ENCODE data around the gene IGF2BP3.

IGF2BP3 gene

DNA sequence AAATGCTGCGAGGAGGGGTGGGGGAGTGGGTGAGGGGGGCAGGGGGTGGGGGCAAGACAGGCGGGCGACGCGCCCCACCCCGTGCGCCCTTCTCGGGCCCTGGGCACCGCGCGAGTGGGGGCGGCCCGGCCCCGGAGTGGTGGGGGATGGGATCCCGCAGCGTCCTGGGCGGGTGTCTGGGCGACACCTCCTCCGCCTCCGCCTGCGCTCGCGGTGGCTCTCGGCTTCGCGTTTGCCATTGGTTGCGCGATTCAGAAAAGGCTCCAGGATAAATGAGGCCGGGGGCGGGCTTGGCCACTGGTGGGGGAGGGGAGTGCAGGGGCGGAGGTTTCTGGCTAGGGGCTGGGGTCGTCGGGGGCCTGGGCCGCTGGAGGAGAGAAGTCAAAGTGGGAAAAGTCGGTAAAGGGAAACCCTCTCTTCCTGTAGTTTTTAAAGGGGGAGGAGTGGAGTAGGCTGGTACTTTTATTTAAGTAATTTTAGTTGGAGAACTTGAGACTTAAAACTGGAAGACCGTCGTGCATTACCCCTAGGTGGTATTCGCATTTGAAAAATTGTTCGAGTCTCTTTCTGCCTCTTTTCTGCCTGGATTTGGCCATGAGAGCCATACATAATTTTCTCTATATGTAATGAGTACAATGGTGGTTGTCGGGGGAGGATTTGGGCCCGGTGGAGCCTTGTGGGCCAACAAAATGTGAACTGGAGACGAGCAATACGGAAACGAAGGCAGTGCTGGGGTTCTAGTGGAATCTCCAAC is 992 bp upstream of the IGF2BP3 start:
- no peak for DNase-seq

DNA sequence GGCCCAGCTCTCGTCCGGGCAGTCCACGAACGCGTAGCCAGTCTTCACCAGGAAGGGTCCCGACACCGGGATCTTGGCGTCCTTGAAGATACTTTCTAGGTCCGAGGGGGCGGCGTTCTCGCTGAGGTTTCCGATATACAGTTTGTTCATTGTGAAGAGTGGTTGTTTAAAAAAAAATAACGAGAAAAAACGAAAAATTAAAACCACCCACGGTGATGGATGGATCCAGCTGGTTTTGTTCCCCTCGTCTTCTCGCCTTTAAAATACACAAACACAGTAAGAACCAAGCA is 385 bp downstream of the IGF2BP3 start:
- DNase-seq: no peak

DNA sequence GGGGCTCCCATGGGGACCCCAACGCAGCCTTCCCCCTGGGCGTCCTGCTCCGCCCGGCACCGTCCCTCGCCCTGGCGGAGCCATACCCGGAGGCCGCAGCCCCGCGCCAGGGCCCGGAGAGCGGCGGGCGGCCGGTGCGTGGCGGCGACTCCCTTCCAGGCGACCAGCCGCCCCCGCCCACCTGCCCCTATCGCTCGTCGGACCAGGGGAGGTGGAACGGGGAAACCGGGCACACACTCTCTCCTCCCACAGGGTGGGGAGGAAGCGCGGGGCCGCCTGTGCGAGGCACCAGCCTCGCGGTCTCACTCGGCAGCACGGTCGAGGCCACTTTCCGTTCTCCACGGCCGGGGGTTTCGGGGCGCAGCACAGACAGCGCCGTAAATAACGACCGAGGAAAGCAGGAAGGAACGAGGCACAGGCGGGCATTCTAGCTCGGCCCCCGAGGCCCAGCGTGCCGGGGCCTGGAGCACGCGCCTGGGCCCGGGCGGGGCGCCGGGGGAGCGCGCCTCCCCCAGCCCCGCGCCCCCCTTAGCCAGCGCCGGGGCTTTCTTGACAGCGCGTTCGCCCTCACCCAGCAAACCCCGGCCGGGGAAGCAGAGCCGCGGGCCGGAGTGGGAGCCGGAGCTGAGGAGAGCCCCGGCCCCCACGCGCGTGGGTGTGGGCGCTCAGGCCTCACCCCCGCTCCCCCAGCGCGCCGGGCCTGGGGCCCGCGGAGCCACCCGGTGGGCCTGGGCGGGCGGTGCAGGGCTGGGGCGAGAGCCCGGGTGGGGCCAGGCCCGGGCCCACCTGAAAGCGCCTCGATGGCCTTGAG is 936 bp downstream of the IGF2BP3 start:
- no peak for DNase-seq

DNA sequence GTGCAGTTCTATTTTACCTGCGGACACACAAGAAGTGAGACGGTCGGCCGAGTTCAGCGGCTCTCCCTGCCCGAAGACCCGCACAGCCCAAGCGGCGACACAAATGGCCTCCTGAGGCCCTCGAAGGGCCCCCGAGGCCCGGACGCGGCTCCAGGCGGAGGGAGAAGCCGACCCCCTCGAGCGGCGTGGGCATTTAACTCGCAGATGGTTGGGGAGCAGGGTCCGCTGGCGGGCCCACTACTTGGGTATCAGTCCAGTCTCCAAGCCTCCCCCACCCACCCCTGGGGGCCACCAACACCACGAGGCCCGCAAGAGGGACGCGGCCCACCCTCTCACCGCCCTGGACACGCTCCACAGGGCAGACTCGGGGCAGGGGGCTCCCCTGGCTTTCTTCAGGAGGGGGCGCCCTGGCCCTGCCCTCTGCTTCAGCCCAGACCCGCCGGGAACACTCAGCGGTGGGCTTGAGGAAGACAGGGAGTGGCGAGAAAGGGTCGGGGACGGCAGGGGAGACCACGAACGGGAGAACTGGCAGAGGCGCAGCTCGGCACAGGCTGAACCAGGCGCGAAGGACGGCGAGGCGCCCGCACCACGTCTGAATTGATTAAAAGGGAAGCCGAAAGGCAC is 1.7 kb downstream of the IGF2BP3 start:
- no peak for DNase-seq

DNA sequence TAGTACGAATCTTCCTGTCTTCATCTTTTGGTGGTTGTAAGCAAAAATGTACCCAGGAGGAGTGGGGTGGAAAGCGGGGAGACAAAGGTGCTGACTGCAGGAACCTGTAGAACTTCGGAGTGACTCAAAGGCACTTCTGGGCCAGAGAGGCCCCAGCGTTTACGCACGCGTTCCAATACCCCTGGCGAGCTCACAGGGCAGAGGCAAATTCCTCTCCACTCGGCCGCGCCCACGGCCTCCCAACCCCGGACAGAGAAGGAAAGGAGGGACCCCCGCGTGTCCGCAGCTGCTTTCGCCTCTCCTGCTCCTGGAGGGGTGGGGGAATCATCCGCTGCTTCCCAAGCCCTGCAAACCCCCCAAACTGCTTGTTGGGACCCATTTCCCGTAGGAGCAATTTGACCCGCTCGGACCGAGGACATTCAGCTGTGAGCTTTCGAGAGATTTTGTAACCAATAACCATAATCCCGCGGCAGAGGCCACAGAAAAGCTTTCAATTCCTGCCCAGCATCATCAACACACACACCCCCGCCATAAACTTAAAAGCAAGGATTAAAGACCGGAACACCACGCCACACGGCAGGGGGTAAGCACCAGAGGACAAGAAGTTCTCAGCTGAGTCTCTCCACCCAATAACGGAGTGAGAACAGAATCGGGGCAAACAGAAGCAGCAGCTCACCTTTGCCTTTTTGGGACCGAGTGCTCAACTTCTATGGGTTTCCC is 2.3 kb downstream of the IGF2BP3 start:
- no peak for DNase-seq

DNA sequence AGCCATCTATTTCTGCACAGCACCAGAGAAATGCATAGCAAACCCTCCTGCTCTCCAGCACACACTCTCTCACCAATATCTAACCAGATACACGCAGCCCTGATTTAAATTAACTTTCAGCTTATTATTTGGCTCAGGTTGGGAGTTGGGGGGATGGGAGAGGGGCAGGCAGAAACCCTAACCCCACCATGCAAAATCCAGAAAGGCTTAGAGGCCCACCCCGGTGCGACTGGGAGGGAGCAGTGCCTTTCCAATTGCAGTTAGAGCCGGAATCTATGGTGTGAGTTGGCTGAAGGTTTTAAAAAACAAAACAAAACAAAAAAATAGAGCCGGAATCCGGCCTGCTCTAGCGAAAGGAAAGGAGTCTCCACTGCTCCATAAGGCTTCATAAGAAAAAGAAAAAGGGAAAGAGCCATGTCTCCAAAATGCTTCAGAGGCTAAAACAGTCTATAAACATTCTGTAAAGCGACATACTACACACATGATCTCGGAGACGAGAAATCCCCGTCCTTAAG is 2.9 kb downstream of the IGF2BP3 start:
- no peak for DNase-seq

DNA sequence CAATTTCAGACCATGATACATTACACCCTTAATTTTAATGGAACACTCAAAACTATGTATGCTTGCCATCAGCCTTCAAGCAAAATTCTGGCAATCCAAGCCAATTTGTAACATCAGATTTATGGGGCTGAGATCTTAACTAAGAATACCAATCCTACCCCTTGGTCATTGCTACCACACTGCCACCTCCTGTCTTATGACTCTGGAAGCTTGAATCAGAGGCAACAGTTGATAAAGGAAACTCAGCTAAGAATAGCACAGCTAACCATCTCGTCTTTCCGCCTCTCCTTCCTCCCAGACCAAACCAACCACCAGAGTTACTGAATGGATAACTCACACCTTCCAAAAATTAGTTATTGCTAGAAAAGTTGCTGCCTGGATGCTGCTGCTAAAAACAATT is 7.4 kb downstream of the IGF2BP3 start:
- no peak for DNase-seq

DNA sequence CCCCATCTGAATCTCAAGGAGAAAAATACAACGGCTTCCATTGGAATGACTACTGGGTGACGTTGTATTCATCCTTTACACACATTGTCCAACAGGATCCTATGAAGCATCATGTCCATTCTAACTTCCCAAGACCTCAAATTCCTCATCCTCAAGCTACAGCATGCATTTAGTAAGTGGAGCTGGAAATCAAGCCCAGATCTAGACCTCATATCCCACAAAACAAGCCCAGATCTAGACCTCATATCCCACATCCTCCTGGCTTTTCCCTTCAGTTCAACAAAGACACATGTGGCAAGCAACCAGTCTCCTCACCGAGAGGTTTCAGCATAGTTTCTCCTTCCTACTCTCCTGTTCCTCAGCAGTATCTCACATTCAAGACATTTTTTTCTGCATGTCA is 12.2 kb downstream of the IGF2BP3 start:
- no peak for DNase-seq

DNA sequence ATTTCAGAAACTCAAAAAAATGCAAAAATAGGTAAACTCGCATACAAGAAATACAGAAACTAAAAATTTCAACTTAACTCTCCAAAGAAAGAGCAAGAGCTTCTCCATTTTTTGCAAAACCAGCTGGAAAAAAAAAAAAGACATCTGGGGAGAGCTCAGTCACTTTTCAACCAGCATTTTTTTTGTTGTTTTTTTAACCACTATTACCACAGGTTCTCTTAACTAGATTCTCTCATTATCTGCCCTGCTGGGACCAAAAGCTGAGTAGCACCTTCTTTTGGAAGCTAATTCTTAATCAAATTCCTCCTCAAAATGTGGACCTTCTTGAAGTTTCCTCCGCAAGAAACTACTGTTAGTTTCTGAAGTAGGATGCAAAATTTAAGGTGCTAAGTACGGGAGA is 14.2 kb downstream of the IGF2BP3 start:
- DNase-seq: no peak

DNA sequence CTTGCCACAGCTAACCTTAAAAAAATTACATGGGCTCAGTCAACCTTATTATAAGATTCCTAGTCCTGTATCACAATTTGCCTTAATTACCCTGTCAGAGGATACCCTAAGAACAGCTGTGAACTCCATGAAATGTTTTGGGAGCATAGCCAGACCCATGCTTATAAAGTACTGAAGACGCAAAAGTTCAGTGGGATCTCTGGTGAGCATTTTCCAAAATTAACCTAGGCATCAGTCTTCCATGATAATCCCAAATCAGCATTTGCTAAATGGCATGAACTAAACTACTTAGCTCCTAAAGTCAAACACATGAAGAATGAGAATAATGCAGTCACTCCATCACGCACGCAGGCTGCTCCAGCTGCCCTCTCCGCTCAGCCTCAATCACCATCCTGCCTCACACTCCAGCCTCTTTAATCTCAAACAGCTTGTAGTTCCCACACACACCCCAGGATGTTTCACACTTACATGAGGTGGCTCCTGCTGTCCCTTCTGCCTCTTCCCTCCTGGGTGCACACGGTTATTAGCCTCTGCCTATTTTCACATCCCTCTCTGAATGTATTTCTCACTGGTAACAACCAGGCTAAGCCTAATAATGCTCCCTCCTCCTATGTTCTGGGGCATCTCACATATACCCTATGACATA is 15.3 kb downstream of the IGF2BP3 start:
- DNase-seq: no peak

DNA sequence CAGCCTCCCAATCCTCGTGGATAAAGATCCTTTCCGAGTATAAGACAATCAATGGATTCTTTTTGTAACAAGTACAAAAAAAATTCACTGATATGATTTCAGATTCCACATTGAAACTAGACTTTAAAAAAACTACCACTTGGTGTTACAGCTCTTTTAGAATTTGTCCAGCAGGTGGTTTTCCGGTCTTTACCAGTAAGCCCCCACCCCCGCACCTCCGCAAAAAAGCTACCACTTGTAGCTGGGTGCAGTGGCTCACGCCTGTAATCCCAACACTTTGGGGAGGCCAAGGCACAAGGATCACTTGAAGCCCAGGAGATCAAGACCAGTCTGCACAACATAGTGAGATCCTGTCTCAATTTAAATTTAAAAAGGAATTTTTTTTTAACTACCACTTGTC is 19.8 kb downstream of the IGF2BP3 start:
- DNase-seq: no peak

DNA sequence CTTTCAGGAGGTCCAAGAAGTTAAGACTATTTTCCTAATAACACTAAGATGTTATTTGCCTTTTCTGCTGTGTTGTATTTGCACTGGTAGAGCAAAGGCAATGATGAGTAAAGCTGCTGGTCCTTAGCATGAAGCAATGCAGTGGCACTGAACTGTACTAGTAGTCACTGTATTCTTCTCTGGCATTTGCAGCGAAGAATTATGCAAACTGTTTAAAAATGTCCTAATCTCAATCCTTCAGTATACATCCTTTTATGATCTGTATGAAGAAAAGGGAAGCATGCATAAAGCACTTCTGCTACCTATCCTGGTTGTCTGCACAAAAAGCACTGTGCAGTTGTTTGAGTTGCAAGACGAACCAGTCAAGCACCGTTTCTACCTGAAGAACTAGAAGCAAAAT is 20.4 kb downstream of the IGF2BP3 start:
- no peak for DNase-seq

DNA sequence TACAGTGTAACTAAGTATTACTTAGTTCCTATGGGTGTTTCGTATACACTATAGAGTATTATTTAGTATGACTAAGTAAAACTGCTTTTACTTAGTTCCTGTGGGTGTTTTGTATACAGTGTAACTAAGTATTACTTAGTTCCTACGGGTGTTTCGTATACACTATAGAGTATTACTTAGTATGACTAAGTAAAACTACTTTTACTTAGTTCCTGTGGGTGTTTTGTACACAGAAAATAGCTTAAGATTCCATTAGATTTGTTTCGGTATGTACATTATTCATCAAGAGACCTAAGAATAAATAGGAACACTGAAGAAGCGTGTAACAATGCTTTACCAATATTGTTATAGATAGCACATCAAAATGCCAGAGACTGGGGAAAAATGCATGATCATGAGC is 25.0 kb downstream of the IGF2BP3 start:
- no peak for DNase-seq

DNA sequence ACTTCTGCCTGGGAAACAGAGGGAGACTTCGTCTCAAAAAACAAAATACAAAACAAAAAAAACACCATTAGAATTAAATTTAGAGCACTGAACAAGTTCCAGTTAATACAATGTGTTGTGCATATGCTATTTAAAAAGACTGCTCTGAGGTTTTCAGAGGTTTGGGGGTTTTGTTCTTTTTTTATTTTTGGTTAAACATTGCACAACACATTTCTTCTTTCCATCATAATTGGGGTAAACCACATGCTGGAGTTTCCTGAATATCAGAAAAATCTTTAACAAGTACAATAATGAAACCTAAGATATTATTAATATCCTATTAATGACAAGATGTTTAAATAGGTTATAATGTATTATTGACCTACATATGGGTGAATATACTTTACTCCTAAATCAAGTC is 26.3 kb downstream of the IGF2BP3 start:
- no peak for DNase-seq

DNA sequence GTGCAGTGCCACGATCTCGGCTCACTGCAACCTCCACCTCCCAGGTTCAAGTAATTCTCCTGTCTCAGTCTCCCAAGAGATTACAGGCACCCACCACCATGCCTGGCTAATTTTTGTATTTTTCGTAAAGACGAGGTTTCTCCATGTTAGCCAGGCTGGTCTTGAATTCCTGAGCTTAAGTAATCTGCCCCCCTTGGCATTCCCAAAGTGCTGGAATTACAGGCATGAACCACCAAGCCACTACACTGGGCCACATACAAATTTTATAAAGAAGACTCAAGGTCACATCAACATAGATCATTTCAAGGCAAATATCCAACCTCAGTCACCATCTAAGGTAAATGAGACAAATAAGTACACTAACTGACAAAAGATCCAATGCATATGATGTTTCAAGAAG is 32.1 kb downstream of the IGF2BP3 start:
- no peak for DNase-seq

DNA sequence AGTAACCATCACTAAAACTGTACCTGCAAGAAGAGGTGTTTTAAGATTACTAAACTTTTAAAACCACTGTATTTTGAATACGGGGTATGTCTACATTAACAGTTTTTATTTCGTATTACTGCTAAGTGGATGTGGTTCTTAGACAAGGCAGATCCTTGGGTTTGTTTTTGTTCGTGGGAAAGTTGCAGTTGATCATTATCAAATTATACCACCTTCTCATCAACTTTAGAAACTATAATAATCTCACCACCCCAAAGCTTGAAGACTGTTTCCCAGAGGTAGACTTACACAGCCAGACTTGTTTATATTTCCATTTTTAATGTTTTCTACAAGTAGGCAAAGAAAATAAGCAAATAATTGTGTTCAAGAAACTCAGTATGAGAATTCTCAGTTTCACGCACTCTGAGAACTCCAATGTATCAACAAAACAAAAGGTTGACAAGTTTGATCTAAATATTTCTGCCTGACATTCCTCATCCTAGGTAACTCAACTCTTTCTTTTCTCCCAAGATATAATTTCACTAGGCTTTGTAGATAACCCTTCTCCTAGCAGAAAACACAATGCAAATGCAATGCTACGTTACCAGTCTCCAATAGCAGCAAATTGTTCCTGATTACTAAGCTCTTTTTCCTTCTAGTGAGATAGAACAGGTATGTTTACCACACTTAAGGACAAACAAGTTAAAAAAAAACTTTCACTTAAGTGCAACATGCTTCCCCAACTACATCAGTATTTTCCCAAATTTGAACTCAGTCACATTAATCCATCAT is 36.0 kb downstream of the IGF2BP3 start:
- no peak for DNase-seq

DNA sequence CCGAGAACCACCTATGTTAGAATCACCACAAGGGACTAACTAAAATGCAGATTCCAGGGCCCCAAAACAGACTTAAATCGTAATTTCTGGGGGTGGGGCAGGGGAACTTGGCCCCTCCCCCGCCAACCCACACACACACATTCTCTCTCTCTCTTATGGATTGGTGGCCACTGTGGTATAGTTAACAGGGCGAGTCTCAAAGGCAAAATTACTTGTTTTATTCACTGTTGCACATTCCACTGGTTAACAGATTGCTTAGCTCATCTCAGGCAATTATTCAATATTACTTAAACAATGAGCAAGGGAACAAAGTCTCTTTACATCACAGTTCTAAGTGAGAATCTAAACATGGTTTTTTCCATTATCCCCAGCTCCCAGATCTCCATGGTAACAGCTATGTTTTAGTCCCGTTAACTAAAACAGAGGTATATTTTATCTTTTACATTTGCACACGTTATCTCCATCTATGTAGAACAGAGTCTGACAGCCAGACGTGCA is 38.5 kb downstream of the IGF2BP3 start:
- DNase-seq: no peak

DNA sequence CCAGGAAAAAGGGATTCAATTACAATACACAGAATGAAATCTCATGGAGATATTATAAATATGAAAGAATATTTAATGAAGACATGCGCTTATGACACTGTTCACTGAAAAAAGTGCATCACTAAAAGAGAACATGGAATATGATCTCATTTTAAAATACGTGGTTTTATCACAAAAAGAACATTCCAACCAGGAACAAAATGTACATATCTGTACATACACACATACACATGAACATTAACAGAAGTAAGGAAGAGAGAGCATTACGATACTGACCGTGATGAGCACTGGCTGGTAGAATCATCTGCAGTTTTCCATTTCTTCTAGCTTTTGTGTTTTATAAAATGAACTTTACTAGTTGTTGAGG is 39.4 kb downstream of the IGF2BP3 start:
- DNase-seq: no peak

DNA sequence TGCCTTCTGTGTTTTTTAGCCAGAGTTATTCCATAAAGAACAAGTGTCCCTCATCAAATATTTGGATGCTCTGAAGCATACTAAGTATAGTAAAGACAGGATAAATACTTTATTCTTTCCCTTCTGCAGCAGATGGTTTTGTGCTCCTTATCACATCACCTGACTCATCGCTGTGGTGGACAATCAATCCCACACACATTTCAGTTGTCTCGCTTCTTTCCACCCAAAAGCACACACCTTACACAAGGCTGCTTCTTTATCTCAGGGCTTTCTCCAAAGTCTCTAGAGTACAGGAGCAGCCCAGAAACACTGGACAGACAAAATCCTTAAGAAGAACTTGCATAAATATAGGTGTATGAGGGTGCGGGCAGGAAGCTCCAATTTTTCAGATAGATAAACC is 43.4 kb downstream of the IGF2BP3 start:
- no peak for DNase-seq

DNA sequence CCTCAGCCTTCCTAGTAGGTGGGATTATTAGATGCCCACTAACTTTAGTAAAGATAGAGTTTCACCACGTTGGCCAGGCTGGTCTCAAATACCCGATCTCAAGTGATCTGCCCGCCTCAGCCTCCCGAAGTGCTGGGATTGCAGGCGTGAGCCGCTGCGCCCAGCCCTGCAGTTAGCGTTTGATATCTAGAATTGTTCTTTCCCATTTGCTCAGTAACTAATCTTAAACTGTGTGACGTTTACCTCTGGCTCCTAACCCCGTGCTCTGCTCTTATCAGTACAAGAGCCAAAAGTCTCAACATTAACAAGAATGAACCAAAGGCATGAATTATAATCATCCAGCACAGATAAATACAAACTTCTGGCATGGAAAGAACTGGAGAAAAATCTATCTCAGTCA is 47.4 kb downstream of the IGF2BP3 start:
- no peak for DNase-seq

DNA sequence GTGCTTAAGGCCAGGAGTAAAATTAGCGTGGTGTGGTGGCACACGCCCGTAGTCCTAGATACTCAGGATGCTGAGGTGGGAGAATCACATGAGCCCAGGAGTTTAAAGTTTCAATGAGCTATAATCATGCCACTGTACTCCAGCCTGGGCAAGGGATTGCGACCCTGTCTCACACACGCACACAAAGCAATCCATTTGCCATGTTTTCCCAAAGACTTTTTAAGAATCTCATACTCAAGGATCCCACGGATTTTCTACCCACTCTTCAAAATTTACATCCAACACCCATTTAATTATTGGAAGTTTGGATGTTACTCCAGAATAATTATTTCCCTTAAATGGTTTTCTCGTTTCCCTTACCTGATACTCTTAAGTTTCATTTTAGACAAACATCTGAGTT is 47.9 kb downstream of the IGF2BP3 start:
- DNase-seq: no peak

DNA sequence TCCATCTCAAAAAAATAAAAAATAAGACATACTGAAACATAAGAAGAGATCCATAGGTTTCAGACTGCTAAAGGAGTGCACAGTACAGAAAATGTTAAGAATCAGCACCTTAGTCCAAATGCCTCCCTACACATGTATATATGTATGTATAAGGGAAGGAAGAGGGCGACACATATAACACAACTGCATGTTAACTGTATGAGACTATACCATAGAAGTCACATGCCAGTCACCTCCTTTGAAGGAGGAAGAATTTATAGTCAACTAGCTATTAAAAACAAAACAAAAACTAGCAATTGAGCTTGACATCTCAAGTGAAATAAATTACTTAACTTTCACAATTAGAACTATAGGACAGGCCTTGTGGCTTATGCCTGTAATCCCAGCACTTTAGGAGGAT is 50.4 kb downstream of the IGF2BP3 start:
- no peak for DNase-seq

All from activated T-cell treated with anti-CD3 and anti-CD28 coated beads for 4 hours (primary cell).